Osteoblast (primary cell): ENCODE measurements around the gene FILIP1L. TPM values are rescaled to one million over a fixed set of nuclear protein-coding genes. Genes with fewer than 3 reads are reported as not detected.
A peak's percentile ranks its signal among the peaks of the same experiment; 100 is the strongest.
"Not testable (repeated sequence)": the region's sequence is repeated elsewhere in the genome, so short reads cannot be mapped to it uniquely, and the experiment has no call there.

Source experiments
- DNase-seq: peaks from one replicate; pipeline ENCODE4 v3.0.0; 2011; ENCODE audit warnings: low spot score, mixed read lengths; ENCODE audit not compliant: insufficient read length; ENCODE audit errors: missing footprints
- H2AFZ ChIP-seq: 2 replicates; pipeline ENCODE4 v1.6.0; 2011; ENCODE audit warnings: mild to moderate bottlenecking, low read length
- H3K27ac ChIP-seq: 2 replicates; pipeline ENCODE4 v1.5.1; 2011; ENCODE audit warnings: mild to moderate bottlenecking, low read depth, low read length, moderate library complexity
- H3K27me3 ChIP-seq: 2 replicates; pipeline ENCODE4 v1.6.0; 2012; ENCODE audit warnings: mild to moderate bottlenecking, control low read depth, inconsistent platforms, low read length, moderate library complexity; ENCODE audit not compliant: insufficient read depth
- H3K36me3 ChIP-seq: 2 replicates; pipeline ENCODE4 v1.5.1; 2011; ENCODE audit warnings: mild to moderate bottlenecking, low read length, control low read depth, moderate library complexity; ENCODE audit not compliant: insufficient read depth
- H3K4me1 ChIP-seq: 2 replicates; pipeline ENCODE4 v1.5.1; 2011; ENCODE audit warnings: mild to moderate bottlenecking, low read length, control low read depth, moderate library complexity; ENCODE audit not compliant: insufficient read depth
- H3K4me2 ChIP-seq: 2 replicates; pipeline ENCODE4 v1.6.0; 2011; ENCODE audit warnings: mild to moderate bottlenecking, low read length; ENCODE audit not compliant: insufficient read depth
- H3K4me3 ChIP-seq: fragments of 200-600 bp; sonication (generic); 3 replicates; pipeline ENCODE4 v1.5.1; 2012; ENCODE audit warnings: mild to moderate bottlenecking, low read length, inconsistent platforms; ENCODE audit not compliant: insufficient read depth
- H3K79me2 ChIP-seq: 2 replicates; pipeline ENCODE4 v1.6.0; 2012; ENCODE audit warnings: mild to moderate bottlenecking, low read length, control low read depth, inconsistent platforms; ENCODE audit not compliant: insufficient read depth
- H3K9me3 ChIP-seq: 2 replicates; pipeline ENCODE4 v1.5.1; 2011; ENCODE audit warnings: low read depth, low read length, control low read depth
- H4K20me1 ChIP-seq: 2 replicates; pipeline ENCODE4 v1.6.0; 2012; ENCODE audit warnings: mild to moderate bottlenecking, low read length, control low read depth; ENCODE audit not compliant: insufficient read depth
- CTCF ChIP-seq: IDR thresholded peaks from 2 replicates; pipeline ENCODE4 v1.5.1; 2011; ENCODE audit warnings: mild to moderate bottlenecking, low read depth, low read length, moderate library complexity; ENCODE audit errors: extremely low read depth
- total RNA-seq: library from RNA; depleted of rRNA; stranded (reverse); fragments of >200 nt; gene quantifications from 2 replicates; pipeline ENCODE4 v1.2.3, GENCODE V29; 2012

Gene FILIP1L
- total RNA-seq, 1 donor, result 5.8 TPM

GRCh38 chr3:100057716-100058575 is 56.4 kb downstream of the FILIP1L start:
- Histone ChIP-seq H3K4me3 (no peak overlapping the region), H3K9me3 (no peaks in the 10 kb centered on the region), H3K36me3 (no peaks in the 10 kb centered on the region), H3K27ac (no peak overlapping the region), H3K79me2 (no peaks in the 10 kb centered on the region), H3K27me3 (no peaks in the 10 kb centered on the region), H4K20me1 (no peaks in the 10 kb centered on the region), H3K4me1 (peaks cover 11% of the 10 kb centered on the region), H2AFZ (no peak overlapping the region), H3K4me2 (no peak overlapping the region)
- TF ChIP-seq CTCF, result no peak
- no peak for DNase-seq

GRCh38 chr3:100053951-100054620 is 60.2 kb downstream of the FILIP1L start:
- DNase-seq, result no peak
- Histone ChIP-seq H3K27ac (no peak overlapping the region), H2AFZ (no peak overlapping the region), H3K27me3 (no peaks in the 10 kb centered on the region), H3K9me3 (no peaks in the 10 kb centered on the region), H3K4me2 (no peak overlapping the region), H3K36me3 (no peaks in the 10 kb centered on the region), H3K79me2 (no peaks in the 10 kb centered on the region), H3K4me3 (no peak overlapping the region), H3K4me1 (peaks cover 11% of the 10 kb centered on the region), H4K20me1 (no peaks in the 10 kb centered on the region)
- no peak for TF ChIP-seq CTCF

- not testable (repeated sequence) for H3K36me3 ChIP-seq, H3K27ac ChIP-seq, H3K27me3 ChIP-seq, H3K9me3 ChIP-seq, H3K79me2 ChIP-seq, H3K4me3 ChIP-seq, H2AFZ ChIP-seq, DNase-seq, H3K4me2 ChIP-seq, H4K20me1 ChIP-seq
- peaks cover 18% of the 10 kb centered on the region for H3K4me1 ChIP-seq
Measured at GRCh38 chr3:100051513-100051912, 62.8 kb downstream of the FILIP1L start.

GRCh38 chr3:100048248-100048647 is 66.1 kb downstream of the FILIP1L start:
- no peaks in the 10 kb centered on the region for H3K79me2 ChIP-seq
- peak overlapping the region; percentile 59 for H3K27ac ChIP-seq
- H3K4me2 ChIP-seq, result no peak overlapping the region

More at GRCh38 chr3:100048248-100048647, 66.1 kb downstream of the FILIP1L start:
- no peaks in the 10 kb centered on the region for H3K9me3 ChIP-seq
- H4K20me1 ChIP-seq, result no peaks in the 10 kb centered on the region
- no peak for DNase-seq
- H3K4me1 ChIP-seq, result peaks cover 37% of the 10 kb centered on the region
- no peak overlapping the region for H2AFZ ChIP-seq
- H3K4me3 ChIP-seq, result no peak overlapping the region
- TF ChIP-seq CTCF, result no peak
- no peaks in the 10 kb centered on the region for H3K27me3 ChIP-seq
- no peaks in the 10 kb centered on the region for H3K36me3 ChIP-seq
